CD4-positive, alpha-beta T cell (primary cell): ENCODE results near the gene ATP8A2. TPM values are rescaled to one million over a fixed set of nuclear protein-coding genes. Genes with fewer than 3 reads are reported as not detected.

ENCODE experiments used
- ATAC-seq: fragments of 200-7000 bp; cut with Tn5 transposase; one replicate; pipeline ENCODE4 v1.10.0; 2022; ENCODE audit warnings: mild to moderate bottlenecking; ENCODE audit not compliant: poor library complexity
- CTCF ChIA-PET: fragments of 350-600 bp; sonication (Branson Sonifier 250); formaldehyde crosslinking; loops from one replicate; lab custom pipeline; 2021; ENCODE audit warnings: antibody characterized with exemption, inconsistent platforms; lab: Charles Lee
- POLR2A ChIA-PET: fragments of 350-600 bp; sonication (Branson Sonifier 250); formaldehyde crosslinking; loops from one replicate; lab custom pipeline; 2021; ENCODE audit warnings: antibody characterized with exemption, inconsistent platforms; lab: Charles Lee
- DNase-seq, 14 experiments: peaks; one replicate each; pipeline ENCODE4 v3.0.0-alpha.2; 2013 to 2020; ENCODE audit warnings: mixed read lengths in 2 of 14
- H3K27ac ChIP-seq, 2 donors: one replicate each; pipeline versions ENCODE4 v1.5.1 to v1.7.0; 2013; ENCODE audit warnings: low read length in 2 of 2, low read depth in 1 of 2, mild to moderate bottlenecking in 1 of 2
- H3K27me3 ChIP-seq, 2 experiments: 1 replicate in 1 of 2; 2 replicates in 1 of 2; pipeline versions ENCODE4 v1.6.1 to v1.7.0; 2013; ENCODE audit warnings: low read length in 2 of 2, control low read depth in 1 of 2, mild to moderate bottlenecking in 1 of 2, moderate library complexity in 1 of 2; ENCODE audit not compliant: insufficient read depth in 2 of 2, control insufficient read depth in 1 of 2
- H3K36me3 ChIP-seq: one replicate; pipeline ENCODE4 v1.6.1; 2013; ENCODE audit warnings: low read length, control low read depth; ENCODE audit not compliant: insufficient read depth
- H3K4me1 ChIP-seq: one replicate; pipeline ENCODE4 v1.6.1; 2013; ENCODE audit warnings: low read length, control low read depth; ENCODE audit not compliant: insufficient read depth
- H3K4me3 ChIP-seq: one replicate; pipeline ENCODE4 v1.5.1; 2013; ENCODE audit warnings: mild to moderate bottlenecking, low read length, moderate library complexity
- H3K9me3 ChIP-seq, 2 experiments: 1 replicate in 1 of 2; 2 replicates in 1 of 2; pipeline versions ENCODE4 v1.6.1 to v1.7.0; 2013; ENCODE audit warnings: low read length in 2 of 2, mild to moderate bottlenecking in 2 of 2, control low read depth in 1 of 2, moderate library complexity in 1 of 2; ENCODE audit not compliant: control insufficient read depth in 1 of 2, insufficient read depth in 1 of 2
- H3K27ac Mint-ChIP-seq: one replicate; pipeline ENCODE4 v1.8.0; 2020; ENCODE audit warnings: mixed read lengths
- H3K27me3 Mint-ChIP-seq: one replicate; pipeline ENCODE4 v1.8.0; 2021; ENCODE audit warnings: mixed read lengths
- H3K36me3 Mint-ChIP-seq: one replicate; pipeline ENCODE4 v1.8.0; 2021; ENCODE audit warnings: low read depth, mixed read lengths
- H3K4me1 Mint-ChIP-seq: one replicate; pipeline ENCODE4 v1.8.0; 2021; ENCODE audit warnings: low read depth, mixed read lengths
- H3K4me3 Mint-ChIP-seq: one replicate; pipeline ENCODE4 v1.8.0; 2020; ENCODE audit warnings: mild to moderate bottlenecking, mixed read lengths
- H3K9me3 Mint-ChIP-seq: one replicate; pipeline ENCODE4 v1.8.0; 2020; ENCODE audit warnings: mixed read lengths
- CTCF ChIP-seq: fragments of 200-600 bp; IDR thresholded peaks from one replicate; pipeline ENCODE4 v1.8.0; 2022; ENCODE audit warnings: antibody characterized with exemption, mild to moderate bottlenecking
- intact Hi-C, 2 experiments: fragments of 100-400 bp; cut with DNase I in 1 of 2; cut with micrococcal nuclease in 1 of 2; formaldehyde crosslinking; loops; one replicate each; pipeline versions ENCODE4 v1.15.1 to v1.9.0; 2023 to 2025; cut with DNase I, micrococcal nuclease
- total RNA-seq, 174 experiments: library from RNA in 2 of 174; stranded (reverse) in 2 of 174; gene quantifications; one replicate each; pipeline ENCODE4 v1.2.3 and lab custom pipeline; 2021 to 2026

ATP8A2 gene
- total RNA-seq, 2 experiments from 2014 or later, result 0.22 to 0.36 TPM

- Histone ChIP-seq H3K36me3 (no peaks in the 10 kb centered on the region), H3K4me3 (no peak overlapping the region), H3K4me1 (no peaks in the 10 kb centered on the region), H3K27ac (no peak overlapping the region), H3K9me3 (no peaks in the 10 kb centered on the region), H3K27me3 (no peaks in the 10 kb centered on the region)
- Mint-ChIP-seq H3K9me3 (no peaks in the 10 kb centered on the region), H3K36me3 (no peaks in the 10 kb centered on the region), H3K27ac (no peak overlapping the region), H3K4me3 (no peak overlapping the region), H3K27me3 (no peaks in the 10 kb centered on the region), H3K4me1 (no peaks in the 10 kb centered on the region)
- ATAC-seq, result no peak
- ChIA-PET CTCF (no interaction called here), POLR2A (no interaction called here)
- intact Hi-C loops, result no loop called here
- TF ChIP-seq CTCF, result no peak
- no peak for DNase-seq
These were observed 541.2 kb downstream of the ATP8A2 start for GRCh38 chr13:25912961-25913360.

- TF ChIP-seq CTCF, result no peak
- H3K36me3 Mint-ChIP-seq, result no peaks in the 10 kb centered on the region
- peaks cover 6% of the 10 kb centered on the region for H3K4me1 ChIP-seq
- no peaks in the 10 kb centered on the region for H3K27me3 Mint-ChIP-seq
- H3K4me1 Mint-ChIP-seq, result peaks cover 6% of the 10 kb centered on the region
- no peak overlapping the region for H3K4me3 Mint-ChIP-seq
- ChIA-PET CTCF (no interaction called here), POLR2A (no interaction called here)
- no peaks in the 10 kb centered on the region for H3K9me3 Mint-ChIP-seq
- intact Hi-C loops, result no loop called here
- no peak for ATAC-seq
- no peaks in the 10 kb centered on the region for H3K27me3 ChIP-seq
- no peak overlapping the region for H3K4me3 ChIP-seq
- no peaks in the 10 kb centered on the region for H3K36me3 ChIP-seq
- no peak overlapping the region for H3K27ac ChIP-seq
- DNase-seq, result no peak
- H3K9me3 ChIP-seq, result no peaks in the 10 kb centered on the region
- H3K27ac Mint-ChIP-seq, result no peak overlapping the region
These were observed 544.2 kb downstream of the ATP8A2 start for GRCh38 chr13:25915840-25916518.

GRCh38 chr13:25920277-25920676, 548.5 kb downstream of the ATP8A2 start:
- Mint-ChIP-seq H3K9me3 (no peaks in the 10 kb centered on the region), H3K36me3 (no peaks in the 10 kb centered on the region), H3K27ac (no peak overlapping the region), H3K4me1 (peaks cover 6% of the 10 kb centered on the region), H3K4me3 (no peak overlapping the region), H3K27me3 (no peaks in the 10 kb centered on the region)
- POLR2A ChIA-PET, result no interaction called here
- Histone ChIP-seq H3K9me3 (no peaks in the 10 kb centered on the region), H3K36me3 (no peaks in the 10 kb centered on the region), H3K4me3 (no peak overlapping the region), H3K27ac (no peak overlapping the region), H3K27me3 (no peaks in the 10 kb centered on the region), H3K4me1 (peaks cover 6% of the 10 kb centered on the region)
- no peak for TF ChIP-seq CTCF
- CTCF ChIA-PET, result no interaction called here
- ATAC-seq (no peak), DNase-seq (no peak)
- intact Hi-C loops, result no loop called here
